ENCODE data around the gene HBQ1. TPM values are rescaled to one million over a fixed set of nuclear protein-coding genes. Genes with fewer than 3 reads are reported as not detected.
"Not testable (repeated sequence)": the region's sequence is repeated elsewhere in the genome, so short reads cannot be mapped to it uniquely, and the experiment has no call there.

The HBQ1 gene
- total RNA-seq, 1 donor from 2014 or later = not detected

DNA sequence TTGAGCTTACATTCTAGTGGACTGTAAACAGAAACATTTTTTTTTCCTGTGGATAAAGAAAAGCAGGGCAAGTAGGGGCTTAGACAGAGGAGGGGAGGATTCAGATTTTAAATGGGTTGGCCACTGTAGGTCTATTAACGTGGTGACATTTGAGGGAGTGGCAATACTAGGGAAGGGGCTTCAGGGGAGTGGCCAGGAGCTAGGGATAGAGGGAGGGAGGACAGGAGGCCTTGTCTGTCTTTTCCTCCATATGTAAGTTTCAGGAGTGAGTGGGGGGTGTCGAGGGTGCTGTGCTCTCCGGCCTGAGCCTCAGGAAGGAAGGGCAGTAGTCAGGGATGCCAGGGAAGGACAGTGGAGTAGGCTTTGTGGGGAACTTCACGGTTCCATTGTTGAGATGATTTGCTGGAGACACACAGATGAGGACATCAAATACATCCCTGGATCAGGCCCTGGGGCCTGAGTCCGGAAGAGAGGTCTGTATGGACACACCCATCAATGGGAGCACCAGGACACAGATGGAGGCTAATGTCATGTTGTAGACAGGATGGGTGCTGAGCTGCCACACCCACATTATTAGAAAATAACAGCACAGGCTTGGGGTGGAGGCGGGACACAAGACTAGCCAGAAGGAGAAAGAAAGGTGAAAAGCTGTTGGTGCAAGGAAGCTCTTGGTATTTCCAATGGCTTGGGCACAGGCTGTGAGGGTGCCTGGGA is 21.0 kb upstream of the HBQ1 start:
- DNase-seq (peak; percentile 25), ATAC-seq (ENCODE audit: poor library complexity) (no peak)
- intact Hi-C loops (cut with DNase I) = no loop called here

DNA sequence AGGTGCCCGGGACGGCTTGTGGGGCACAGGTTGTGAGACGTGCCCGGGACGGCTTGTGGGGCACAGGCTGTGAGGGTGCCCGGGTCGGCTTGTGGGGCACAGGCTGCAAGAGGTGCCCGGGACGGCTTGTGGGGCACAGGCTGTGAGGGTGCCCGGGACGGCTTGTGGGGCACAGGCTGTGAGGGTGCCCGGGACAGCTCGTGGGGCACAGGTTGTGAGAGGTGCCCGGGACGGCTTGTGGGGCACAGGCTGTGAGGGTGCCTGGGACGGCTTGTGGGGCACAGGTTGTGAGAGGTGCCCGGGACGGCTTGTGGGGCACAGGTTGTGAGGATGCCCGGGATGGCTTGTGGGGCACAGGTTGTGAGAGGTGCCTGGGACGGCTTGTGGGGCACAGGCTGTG is 20.0 kb upstream of the HBQ1 start:
- ATAC-seq (ENCODE audit: poor library complexity); intact Hi-C loops (cut with DNase I); DNase-seq: not testable (repeated sequence)

DNA sequence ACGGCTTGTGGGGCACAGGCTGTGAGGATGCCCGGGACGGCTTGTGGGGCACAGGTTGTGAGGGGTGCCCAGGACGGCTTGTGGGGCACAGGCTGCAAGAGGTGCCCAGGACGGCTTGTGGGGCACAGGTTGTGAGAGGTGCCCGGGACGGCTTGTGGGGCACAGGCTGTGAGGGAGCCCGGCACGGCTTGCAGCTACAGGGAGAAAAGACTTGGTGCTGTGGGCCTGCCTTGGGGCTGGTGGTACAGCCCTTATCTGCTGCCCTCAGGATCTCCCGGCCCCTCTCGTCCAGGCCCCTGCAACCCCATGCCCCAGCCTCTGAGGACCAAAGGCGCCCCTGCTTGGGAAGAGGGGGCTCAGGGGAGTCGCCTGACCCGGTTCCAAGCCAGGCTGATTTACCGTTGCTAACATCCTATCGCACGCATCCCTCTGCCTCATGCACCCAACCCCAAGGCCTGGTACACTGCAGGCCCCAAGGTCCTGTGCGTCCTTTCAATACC is 19.5 kb upstream of the HBQ1 start:
- no peak for ATAC-seq (ENCODE audit: poor library complexity)
- intact Hi-C loops (cut with DNase I) = no loop called here
- DNase-seq = peak; percentile 1

DNA sequence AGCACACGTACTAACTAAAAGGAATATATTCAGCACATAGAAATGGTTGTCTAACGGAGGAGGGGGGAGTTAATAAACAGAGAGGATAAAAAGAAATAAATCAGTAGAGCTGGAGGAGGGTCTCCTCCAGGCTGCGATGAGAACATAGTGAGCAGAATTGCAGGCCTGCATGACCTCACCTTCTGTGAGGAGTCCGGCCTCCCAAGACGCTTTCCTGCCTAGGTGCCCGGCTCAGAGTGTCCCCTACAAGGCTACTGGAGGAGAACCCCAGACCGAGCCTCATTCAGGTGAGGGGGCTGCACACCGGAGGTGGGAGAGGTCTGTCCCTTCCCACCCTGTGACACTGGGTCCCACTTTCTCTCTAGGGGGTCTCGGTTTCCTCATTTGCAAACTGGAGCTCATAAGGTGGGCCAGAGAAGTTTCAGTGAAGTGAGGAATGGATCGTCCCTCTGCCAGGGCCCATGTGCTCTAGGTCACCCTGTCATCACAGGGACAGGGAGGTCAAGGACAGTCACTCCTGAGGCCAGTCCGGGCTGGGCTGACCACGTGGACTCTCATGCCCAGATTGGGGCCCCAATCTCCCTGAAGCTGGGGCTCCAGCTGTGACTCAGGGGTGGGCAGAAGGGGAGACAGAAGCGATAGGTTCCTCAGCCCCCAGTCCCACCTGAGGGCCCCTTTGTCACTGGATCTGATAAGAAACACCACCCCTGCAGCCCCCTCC is 17.8 kb upstream of the HBQ1 start:
- ATAC-seq (ENCODE audit: poor library complexity) = no peak
- DNase-seq = peak; percentile 21
- intact Hi-C loops (cut with DNase I) = no loop called here

DNA sequence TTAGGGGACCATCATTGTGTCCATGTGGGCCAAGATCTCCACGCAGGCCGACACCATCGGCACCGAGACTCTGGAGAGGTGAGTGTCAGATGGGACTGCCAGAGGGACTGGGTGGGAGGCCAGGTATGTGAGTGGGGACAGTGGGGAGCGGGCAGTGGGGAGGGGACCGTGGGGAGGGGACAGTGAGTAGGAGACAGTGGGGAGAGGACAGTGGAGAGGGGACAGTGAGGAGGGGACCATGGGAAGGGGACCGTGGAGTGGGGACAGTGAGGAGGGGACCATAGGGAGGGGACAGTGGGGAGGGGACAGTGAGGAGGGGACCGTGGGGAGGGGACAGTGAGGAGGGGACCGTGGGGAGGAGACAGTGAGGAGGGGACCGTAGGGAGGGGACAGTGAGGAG is 17.1 kb upstream of the HBQ1 start:
- ATAC-seq (ENCODE audit: poor library complexity); intact Hi-C loops (cut with DNase I); DNase-seq: not testable (repeated sequence)

DNA sequence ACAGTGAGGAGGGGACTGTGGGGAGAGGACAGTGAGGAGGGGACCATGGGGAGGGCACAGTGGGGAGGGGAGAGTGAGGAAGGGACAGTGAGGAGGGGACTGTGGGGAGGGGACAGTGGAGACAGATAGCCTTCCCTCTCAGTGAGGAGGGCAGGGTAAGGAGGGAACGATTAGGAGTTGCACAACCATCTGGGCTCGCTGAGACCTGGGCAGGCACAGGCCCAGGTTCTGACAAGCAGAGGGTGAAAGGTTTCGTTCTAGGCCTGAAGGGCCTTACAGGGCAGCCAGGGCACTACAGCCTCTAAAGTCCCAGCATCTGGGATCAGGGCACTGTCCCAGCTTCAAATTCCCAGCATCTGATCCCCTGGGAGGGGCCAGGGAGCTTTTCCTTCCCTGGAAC is 16.6 kb upstream of the HBQ1 start:
- intact Hi-C loops (cut with DNase I) = not testable (repeated sequence)
- peak; percentile 45 for ATAC-seq (ENCODE audit: poor library complexity)

DNA sequence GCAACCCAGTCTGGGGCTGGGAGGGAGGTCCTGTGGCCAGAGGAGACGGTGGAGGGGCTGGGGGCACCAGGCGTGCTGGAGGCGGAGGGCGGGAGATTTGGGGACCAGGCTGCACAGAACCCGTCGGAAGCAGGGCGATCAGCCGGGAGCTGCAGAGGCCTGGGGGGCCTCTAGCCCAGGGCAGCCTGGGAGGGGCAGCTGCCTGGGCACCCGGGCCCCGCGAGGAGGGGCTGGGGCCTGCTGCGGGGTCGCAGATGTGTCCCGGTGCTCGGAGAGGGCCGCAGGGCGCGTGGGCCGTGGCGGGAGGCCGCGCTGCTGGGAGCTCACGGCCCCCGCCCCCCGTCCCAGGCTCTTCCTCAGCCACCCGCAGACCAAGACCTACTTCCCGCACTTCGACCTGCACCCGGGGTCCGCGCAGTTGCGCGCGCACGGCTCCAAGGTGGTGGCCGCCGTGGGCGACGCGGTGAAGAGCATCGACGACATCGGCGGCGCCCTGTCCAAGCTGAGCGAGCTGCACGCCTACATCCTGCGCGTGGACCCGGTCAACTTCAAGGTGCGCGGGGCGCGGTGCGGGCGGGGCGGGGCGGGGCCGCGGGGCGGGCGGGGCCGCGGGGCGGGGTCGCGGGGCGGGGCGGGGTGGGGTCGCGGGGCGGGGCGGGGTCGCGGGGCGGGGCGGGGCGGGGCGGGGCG is 16.0 kb upstream of the HBQ1 start:
- DNase-seq; intact Hi-C loops (cut with DNase I): not testable (repeated sequence)
- ATAC-seq (ENCODE audit: poor library complexity) = peak; percentile 46

More for the DNA sequence above, 16.6 kb upstream of the HBQ1 start:
- not testable (repeated sequence) for DNase-seq

DNA sequence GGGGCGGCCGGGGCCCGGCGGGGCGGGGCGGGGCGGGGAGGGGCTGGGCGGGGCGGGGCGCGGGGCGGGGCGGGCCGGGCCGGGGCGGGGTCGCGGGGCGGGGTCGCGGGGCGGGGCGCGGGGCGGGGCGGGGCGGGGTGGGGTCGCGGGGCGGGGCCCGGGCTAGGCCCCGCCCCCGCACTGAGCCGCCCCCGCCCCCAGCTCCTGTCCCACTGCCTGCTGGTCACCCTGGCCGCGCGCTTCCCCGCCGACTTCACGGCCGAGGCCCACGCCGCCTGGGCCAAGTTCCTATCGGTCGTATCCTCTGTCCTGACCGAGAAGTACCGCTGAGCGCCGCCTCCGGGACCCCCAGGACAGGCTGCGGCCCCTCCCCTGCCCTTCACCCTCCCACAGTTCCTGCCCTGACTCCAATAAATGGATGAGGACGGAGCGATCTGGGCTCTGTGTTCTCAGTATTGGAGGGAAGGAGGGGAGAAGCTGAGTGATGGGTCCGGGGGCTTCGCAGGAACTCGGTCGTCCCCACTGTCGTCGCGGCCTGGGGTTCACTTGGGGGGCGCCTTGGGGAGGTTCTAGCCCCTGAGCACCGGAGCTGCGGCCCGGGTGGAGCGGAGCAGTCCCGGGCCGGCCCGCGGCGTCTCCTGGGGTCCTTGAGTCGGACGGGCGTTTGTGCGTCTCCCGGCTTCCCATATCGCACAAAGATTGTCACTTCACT is 15.3 kb upstream of the HBQ1 start:
- intact Hi-C loops (cut with DNase I) = no loop called here
- DNase-seq = peak; percentile 34
- no peak for ATAC-seq (ENCODE audit: poor library complexity)

DNA sequence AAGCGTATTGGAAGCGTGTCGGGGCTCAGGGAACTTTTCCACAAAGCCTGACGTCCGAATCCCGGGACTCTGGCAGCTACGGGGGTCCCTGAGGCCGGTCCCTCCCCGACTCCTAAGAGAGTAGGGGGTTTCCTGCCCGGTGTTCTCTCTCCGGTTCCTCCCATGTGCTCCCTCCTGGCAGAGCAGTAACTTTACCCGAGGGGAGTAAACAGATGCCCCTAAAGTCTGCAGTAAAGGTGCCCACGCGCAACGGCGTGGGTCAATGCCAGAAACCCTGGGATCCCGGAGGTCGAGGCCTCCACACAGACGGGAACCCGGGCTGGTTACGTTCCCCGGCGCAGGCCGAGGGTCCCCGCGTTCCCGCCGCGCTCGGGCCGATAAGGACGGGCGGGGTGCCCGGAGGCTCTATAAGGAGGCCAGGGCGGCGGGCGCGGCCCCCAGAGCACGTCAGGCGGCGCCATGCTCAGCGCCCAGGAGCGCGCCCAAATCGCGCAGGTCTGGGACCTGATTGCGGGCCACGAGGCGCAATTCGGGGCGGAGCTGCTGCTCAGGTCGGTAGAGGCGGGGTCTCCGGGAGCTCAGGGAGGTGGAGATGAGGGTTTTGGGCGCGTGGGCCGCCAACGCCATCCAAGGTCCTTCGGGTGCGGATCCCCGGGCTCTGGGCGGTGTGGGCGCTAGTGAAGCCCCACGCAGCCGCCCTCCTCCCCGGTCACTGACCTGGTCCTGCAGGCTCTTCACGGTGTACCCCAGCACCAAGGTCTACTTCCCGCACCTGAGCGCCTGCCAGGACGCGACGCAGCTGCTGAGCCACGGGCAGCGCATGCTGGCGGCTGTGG is 14.5 kb upstream of the HBQ1 start, which contains the start of gene HBM:
TSS of gene HBM (plus strand) at position 440 of the 836 bp plus-strand sequence. CDS start at position 460, 20 bp downstream.
- intact Hi-C loops (cut with DNase I) = no loop called here
- DNase-seq = peak; percentile 10
- ATAC-seq (ENCODE audit: poor library complexity) = no peak

DNA sequence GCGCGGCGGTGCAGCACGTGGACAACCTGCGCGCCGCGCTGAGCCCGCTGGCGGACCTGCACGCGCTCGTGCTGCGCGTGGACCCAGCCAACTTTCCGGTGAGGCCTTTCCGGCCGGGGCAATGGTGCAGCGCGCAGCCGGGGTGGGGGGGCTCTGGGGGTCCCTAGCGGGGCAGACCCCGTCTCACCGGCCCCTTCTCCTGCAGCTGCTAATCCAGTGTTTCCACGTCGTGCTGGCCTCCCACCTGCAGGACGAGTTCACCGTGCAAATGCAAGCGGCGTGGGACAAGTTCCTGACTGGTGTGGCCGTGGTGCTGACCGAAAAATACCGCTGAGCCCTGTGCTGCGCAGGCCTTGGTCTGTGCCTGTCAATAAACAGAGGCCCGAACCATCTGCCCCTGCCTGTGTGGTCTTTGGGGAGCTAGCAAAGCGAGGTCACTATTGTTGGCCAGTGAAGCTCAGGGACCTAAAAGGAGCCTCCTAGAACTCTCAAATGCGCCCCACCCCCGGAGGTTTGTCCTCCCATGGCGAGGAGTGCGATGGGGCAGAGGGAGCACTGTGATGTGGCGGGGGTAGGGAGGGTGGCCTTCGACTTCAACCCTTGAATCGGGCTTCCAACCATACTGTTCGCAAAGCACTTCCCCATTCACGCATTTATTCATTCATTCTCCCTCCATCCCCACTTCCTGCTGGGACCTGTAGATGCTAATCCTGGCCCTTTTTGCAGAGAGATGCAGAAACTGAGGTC is 13.7 kb upstream of the HBQ1 start:
- ATAC-seq (ENCODE audit: poor library complexity) (no peak), DNase-seq (no peak)
- intact Hi-C loops (cut with DNase I) = no loop called here

DNA sequence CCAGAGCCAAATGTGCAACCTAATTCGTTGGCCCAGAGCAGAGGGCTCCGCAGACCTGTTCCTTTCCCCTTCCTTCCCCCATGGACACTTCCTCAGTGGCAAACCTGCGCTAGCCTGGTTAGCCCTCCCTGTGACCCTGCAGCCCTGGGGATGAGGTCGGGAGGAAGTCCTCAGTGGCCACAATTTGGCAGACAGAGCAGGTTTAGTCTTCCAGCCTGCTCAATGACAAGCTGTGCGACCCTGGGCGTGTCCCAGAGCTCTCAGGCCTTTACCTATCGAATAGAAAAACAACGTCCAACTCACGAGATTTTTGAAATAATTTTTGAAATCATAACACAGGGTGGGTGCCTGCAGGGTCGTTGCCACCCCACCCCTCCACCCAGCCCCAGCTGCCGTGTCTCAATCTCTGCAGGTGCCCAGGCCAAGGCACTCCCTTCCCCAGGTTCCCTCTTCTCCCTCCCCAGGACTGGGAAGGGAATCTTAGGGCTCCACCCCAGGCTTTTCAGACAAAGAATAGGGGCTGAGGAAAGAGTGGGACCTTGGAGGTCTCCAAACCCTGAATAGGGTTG is 13.1 kb upstream of the HBQ1 start:
- no peak for ATAC-seq (ENCODE audit: poor library complexity)
- intact Hi-C loops (cut with DNase I) = no loop called here
- no peak for DNase-seq

DNA sequence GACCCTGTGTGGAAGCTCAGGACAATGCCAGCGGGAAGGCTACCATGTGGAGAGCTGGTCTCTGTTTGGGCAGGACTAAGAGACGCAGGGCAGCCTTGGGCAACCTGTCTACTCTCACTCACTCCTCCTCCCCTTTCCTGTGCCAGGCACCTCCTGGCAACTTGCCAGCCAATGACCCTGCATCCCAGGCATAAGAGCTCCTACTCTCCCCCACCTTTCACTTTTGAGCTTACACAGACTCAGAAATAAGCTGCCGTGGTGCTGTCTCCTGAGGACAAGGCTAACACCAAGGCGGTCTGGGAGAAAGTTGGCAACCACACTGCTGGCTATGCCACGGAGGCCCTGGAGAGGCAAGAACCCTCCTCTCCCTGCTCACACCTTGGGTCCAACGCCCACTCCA is 11.8 kb upstream of the HBQ1 start:
- ATAC-seq (ENCODE audit: poor library complexity) (no peak), DNase-seq (no peak)
- intact Hi-C loops (cut with DNase I) = no loop called here

DNA sequence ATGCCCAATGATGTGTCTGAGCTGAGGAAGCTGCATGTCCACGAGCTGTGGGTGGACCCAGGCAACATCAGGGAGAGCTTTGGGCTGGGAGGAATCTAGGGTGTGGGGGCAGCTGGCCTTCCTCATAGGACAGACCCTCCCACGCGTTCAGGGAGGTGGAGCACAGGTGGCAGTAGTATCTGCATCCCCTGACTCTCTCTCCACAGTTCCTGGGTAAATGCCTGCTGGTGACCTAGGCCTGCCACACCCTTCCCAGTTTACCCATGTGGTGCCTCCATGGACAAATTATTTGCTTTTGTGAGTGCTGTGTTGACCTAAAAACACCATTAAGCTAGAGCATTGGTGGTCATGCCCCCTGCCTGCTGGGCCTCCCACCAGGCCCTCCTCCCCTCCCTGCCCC is 11.2 kb upstream of the HBQ1 start:
- intact Hi-C loops (cut with DNase I) = no loop called here

DNA sequence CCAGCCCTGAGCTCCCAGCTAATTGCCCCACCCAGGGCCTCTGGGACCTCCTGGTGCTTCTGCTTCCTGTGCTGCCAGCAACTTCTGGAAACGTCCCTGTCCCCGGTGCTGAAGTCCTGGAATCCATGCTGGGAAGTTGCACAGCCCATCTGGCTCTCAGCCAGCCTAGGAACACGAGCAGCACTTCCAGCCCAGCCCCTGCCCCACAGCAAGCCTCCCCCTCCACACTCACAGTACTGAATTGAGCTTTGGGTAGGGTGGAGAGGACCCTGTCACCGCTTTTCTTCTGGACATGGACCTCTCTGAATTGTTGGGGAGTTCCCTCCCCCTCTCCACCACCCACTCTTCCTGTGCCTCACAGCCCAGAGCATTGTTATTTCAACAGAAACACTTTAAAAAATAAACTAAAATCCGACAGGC is 10.2 kb upstream of the HBQ1 start:
- intact Hi-C loops (cut with DNase I) = not testable (repeated sequence)
- DNase-seq (peak; percentile 57), ATAC-seq (ENCODE audit: poor library complexity) (peak; percentile 48)

More for the DNA sequence above, 11.2 kb upstream of the HBQ1 start:
- ATAC-seq (ENCODE audit: poor library complexity) (no peak), DNase-seq (no peak)

DNA sequence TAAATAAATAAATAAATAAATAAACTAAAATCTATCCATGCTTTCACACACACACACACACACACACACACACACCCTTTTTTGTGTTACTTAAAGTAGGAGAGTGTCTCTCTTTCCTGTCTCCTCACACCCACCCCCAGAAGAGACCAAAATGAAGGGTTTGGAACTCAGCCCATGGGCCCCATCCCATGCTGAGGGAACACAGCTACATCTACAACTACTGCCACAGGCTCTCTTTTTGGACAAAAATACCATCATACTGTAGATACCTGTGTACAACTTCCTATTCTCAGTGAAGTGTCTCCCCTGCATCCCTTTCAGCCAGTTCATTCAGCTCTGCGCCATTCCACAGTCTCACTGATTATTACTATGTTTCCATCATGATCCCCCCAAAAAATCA is 9.5 kb upstream of the HBQ1 start:
- intact Hi-C loops (cut with DNase I) = no loop called here
- DNase-seq = no peak
- ATAC-seq (ENCODE audit: poor library complexity) = no peak

DNA sequence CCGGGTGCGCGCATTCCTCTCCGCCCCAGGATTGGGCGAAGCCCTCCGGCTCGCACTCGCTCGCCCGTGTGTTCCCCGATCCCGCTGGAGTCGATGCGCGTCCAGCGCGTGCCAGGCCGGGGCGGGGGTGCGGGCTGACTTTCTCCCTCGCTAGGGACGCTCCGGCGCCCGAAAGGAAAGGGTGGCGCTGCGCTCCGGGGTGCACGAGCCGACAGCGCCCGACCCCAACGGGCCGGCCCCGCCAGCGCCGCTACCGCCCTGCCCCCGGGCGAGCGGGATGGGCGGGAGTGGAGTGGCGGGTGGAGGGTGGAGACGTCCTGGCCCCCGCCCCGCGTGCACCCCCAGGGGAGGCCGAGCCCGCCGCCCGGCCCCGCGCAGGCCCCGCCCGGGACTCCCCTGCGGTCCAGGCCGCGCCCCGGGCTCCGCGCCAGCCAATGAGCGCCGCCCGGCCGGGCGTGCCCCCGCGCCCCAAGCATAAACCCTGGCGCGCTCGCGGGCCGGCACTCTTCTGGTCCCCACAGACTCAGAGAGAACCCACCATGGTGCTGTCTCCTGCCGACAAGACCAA is 7.8 kb upstream of the HBQ1 start, which contains the start of gene HBA2:
TSS of gene HBA2 (plus strand) at position 503 of the 568 bp plus-strand sequence. CDS start at position 540, 37 bp downstream.
- intact Hi-C loops (cut with DNase I); DNase-seq; ATAC-seq (ENCODE audit: poor library complexity): not testable (repeated sequence)
